ENCODE measurements around the gene PRKAR2B.
A peak's percentile ranks its signal among the peaks of the same experiment; 100 is the strongest.

The PRKAR2B gene

DNA sequence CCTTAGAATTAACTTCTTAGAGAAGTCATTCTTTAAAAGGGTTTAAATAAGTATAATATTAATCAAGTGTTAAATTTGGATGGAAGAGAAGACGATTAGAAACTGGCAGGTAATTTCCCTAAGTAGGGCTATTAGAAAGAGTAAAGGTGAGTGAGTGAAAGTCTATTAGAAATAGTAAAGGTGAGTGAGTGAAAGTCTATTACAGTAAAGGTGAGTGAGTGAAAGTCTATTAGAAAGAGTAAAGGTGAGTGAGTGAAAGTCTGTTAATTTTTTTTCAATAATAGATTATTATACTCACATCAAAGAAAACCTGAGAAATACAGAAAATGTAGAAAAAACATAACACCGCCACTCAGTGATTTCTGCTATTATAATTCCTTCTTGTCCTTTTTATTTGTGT is 113.5 kb downstream of the PRKAR2B start:
- no peak for DNase-seq (ENCODE audit: low read depth)

DNA sequence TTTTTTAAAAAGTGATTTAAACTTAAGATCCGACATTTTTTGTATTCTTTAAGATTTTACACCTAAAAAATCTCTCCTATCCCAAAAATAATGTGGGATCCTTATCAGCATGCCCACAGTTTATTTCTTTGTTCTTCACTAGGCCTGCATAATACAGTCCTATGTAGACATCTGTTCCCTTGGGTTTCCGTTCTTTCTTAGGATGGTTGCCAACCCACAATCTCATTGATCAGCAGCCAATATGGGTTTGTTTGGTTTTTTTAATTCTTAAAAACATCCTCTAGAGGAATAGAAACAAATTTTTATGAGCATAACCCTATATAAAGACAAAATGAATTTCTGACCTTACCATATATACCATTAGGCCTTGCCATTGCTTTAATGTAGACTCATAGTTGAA is 115.9 kb downstream of the PRKAR2B start:
- DNase-seq (ENCODE audit: low read depth), result no peak

DNA sequence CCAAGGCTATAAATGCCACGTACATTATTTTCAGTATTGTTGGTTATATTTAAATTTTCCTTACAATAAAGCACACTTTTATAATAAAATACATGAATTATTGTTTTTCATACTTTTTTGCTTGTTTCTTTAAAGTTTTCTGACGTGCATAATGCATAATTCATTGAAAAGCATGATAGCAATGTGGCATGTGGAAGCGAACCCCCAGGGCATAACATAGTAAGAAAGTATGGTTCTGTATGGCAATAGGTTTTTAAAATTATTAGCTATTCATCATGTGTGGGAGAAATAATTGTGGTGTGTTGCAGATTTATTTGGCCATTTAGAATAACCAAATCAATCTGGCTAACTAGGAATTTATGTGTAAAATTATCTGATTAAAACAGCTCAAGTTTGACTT is 116.9 kb downstream of the PRKAR2B start:
- no peak for DNase-seq (ENCODE audit: low read depth)

DNA sequence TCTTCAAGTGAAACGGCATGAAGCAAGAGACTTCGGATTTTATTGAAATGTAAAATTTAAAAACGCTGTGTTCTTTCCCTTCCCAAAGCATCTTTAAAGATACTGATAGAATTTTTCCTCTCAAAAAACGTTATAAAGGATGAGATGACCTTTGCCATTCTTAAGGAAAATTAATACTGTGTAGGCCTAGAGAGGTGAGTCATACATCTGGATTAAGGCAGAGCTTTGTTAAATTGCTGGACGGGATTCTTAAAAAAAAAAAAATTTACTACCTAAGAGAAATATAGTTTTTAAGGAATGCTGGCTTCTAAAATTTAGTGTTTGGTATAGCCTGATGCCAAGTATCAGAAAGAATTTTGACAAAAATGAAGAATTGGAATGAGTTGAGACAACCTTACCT is 118.0 kb downstream of the PRKAR2B start:
- DNase-seq (ENCODE audit: low read depth), result peak; percentile 12

DNA sequence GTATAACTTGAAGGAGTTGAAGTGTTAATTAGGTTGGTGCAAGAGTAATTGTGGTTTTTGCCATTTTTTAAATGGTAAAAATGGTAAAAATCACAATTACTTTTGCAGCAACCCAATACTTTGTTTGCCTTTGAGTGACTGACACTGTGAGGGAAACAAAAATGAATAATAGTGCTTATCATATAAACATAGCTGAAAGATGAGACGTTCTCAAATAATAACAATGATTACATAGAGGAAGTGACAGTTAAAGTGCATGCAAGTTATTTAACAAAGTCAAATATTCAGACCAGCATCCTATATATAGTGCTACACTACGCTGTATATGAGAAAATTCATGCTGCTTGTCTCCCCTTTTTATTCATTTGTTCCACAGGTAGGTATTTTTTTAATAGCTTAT is 119.6 kb downstream of the PRKAR2B start:
- DNase-seq (ENCODE audit: low read depth), result no peak

DNA sequence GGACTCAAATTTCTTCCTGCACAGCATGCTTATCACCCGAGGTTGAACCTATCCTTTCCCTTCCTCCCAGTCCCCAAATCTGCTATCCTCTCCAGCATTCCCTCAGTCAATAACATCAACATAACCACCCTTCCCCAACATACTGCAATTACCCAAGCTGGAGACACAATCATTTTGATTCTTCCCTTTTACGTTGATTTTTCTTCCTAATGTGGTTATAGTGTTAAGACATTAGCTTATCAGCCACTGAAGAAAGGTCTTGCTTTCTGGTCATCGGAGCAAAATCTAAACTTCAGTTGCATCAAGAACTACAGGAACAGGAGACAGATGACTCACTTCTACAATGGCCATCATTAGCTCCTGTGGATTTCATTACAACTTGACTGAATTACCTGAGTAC is 120.8 kb downstream of the PRKAR2B start:
- DNase-seq (ENCODE audit: low read depth), result no peak

DNA sequence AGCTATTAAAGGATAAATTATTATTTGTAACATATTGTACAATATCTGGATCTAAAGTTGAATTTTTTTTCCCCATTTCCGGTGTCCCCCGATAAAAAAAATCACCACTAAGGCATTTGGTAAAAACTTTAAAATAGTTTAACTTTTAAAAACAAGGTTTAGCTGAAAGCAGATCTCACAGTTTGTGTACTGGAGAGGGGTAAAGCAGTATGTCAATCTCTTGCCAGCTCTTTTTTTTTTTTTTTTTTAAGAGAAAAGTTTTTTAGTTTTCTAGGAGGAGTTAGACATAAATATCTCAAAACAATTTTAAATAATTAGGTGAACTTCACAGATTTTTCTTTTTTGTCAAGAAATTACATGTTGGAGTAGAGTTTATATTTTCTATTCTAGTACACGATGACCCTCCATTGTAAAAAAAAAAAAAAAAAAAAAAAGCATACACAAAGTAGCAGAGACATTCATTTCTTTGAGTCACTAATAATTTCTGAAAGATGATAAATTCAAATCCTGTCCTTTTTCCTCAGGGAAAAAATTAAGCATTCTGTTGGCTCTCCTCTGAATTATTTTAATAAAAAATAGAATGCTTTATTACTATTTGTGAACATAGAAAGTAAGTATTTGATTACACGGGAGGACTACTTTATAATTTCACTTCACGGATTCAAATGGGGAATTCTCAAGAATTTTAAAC is 122.4 kb downstream of the PRKAR2B start:
- no peak for DNase-seq (ENCODE audit: low read depth)

DNA sequence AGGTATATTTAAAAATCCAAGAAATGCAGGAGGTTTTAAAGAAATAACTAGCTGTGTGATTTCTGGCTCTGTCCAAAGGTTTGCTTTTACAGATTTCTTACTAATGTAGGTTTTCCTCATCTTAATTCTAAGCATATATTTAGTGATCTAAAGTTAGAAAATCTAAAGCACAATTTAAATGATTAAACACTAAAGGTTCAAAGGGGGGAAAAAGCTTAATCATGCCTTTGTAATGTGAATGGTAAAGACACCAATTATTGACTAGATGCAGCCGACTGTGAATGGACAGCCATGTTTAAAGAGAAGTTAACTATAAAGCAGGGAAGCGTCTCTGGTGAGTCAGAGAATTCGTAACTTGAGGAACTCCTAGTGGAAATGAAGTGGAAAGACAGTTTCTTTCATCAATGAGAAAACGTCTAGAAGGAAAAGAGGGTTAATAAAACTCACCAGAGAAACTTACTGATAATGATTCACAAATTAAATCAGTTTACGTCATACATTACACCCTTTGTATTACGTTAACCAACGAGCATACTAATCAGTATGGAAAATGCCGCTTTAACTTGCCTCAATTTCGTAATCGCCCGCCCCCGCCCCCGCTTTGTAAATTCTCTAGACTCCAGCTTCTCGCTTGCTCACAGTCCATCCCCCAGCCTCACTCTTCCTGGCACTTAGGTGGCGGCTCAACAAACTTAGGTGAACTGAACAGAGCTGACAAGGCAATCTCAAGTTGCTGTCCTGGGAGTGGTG is 123.2 kb downstream of the PRKAR2B start:
- DNase-seq (ENCODE audit: low read depth), result peak; percentile 75

DNA sequence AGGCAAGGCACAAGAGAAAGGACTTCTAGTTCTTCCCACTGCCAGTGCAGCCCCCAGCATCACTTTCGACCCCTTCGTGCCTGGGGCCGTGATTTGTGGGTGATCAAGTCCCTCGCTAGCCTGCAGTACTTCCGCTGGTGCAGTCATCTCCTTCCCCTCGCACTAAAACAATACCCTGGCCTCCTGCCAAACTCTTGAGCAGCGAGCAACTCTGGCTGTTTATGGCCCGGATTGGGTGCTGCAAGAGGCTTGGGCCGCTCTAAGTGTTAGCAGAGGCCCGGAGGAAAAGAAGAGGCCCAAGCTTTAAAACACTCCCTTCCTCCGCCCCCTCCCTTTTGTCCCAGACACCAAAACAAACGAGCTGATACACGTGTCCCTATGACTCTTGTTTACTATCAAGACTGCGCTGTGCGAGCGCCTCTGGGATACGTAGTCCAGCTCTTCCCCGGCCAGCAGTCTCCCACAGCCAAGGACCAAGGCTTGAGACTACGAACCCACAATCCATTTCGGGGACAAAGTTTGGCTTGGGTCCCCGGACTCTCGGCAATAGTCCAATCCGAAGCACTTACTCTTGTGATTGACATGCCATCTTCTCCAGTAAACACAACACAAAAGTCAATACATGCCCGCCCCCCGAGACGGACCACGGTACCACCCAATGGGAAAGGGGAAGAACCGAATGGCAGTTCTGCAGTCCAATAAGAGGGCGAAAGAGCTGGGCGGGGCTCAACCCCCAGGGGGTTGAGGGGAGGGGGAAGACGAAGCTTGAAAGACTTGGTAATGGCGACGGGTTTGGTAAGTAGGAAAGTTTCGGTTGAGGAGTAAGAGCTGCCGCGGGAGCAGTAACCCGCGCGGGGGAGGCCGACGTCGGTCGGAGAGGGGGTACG is 124.0 kb downstream of the PRKAR2B start, which contains the start of gene HBP1:
HBP1 (plus strand) TSS at position 771 of the 887 bp plus-strand sequence. CDS start 10,891 bp downstream, outside the sequence.
- DNase-seq (ENCODE audit: low read depth), result peak; percentile 100

DNA sequence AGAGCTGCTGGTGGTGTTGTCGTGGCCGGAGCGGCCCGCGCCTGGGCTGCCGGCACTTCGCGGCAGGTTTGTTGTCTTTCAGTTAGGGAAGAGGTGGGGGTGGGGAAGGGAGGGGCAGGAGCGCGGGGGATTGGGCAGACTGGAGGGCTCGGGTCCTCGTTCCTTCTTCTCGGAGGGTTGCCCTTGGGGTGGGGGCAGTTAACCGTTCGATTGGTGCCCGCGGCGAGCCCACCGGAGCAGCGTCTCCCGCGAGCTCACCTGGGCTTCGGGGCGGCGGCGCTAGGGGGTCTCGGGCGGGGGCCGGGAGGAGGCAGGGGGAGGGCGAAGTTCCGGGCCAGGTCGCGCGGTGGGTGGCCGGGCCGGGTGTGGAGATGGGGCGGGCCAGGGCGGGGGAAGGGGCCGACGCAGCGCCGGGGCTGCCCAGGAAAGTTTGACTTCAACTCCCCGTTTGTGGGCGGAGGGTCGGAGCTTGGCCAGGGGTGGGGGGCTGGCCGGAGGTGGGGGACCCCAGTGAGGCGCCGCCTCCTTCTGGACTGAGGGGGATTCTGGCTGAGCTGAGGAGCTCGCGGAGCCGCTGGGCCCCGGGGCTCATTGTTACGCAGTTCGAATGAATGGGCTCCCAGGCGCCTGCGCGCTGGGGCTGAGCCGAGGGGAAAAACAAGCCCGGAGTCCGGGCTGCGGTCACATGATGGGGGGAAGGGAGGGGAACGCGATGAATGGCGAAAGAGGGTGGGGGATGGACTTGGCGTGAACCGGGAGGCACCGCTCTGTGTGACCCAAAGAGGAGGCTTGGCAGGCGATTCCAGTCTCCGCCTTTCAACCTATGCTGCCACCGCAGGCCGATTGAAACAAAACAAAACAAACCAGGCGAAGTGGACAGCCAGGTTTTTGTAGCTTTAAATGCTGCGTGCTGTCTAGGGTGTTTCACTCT is 124.9 kb downstream of the PRKAR2B start:
- DNase-seq (ENCODE audit: low read depth), result peak; percentile 98

DNA sequence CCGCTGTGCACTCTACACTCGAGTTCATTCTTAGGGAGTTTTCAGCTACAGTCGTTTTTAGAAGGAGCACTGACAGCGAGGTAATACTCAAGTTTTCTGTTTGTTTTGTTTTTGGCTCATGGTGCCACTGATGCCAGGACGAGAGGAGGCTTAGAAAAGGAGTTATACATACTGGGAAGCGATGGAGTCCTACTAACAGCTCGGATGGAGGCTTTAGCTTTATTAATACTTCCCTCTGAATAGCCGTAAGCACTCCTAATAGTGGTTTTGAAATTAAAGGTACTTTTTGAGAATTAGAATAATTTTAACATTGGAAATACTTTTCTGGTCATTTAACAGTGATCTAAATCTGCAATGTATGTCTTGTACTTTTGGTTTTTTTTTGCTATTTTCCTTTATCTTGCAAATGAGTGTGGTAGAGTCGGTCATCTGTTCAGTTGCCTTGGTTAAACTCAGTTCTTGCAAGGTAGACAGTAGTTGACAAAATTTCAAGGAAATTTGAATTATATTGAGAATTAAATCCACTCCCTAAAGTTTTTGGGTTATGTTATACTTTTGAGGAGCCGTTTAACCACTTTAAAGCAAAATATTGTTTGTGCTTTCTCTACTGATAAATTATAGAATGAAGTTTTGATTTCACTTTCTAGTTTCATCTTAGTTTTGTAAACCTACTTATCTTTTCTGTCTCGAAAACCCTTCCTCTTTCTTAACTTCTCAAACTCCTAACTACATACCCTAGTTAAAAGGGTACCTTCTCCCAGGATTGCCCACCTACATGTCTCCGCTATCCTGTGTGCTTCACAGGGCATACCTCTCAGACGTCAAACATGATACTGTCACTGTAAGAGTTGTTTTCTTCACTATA is 125.8 kb downstream of the PRKAR2B start:
- no peak for DNase-seq (ENCODE audit: low read depth)

DNA sequence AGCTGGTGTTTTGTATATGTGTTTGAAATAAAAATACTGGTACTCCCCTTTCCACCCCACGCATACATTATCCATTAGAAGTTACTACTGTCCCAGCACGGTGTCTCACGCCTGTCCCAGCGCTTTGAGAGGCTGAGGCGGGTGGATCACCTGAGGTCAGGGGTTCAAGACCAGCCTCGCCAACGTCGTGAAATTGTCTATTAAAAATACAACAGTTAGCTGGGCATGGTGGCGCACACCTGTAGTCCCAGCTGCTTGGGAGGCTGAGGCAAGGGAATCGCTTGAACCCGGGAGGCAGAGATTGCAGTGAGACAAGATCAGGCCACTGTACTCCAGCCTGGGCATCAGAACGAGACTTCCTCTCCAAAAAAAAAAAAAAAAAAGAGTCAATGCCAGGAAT is 127.0 kb downstream of the PRKAR2B start:
- no peak for DNase-seq (ENCODE audit: low read depth)

DNA sequence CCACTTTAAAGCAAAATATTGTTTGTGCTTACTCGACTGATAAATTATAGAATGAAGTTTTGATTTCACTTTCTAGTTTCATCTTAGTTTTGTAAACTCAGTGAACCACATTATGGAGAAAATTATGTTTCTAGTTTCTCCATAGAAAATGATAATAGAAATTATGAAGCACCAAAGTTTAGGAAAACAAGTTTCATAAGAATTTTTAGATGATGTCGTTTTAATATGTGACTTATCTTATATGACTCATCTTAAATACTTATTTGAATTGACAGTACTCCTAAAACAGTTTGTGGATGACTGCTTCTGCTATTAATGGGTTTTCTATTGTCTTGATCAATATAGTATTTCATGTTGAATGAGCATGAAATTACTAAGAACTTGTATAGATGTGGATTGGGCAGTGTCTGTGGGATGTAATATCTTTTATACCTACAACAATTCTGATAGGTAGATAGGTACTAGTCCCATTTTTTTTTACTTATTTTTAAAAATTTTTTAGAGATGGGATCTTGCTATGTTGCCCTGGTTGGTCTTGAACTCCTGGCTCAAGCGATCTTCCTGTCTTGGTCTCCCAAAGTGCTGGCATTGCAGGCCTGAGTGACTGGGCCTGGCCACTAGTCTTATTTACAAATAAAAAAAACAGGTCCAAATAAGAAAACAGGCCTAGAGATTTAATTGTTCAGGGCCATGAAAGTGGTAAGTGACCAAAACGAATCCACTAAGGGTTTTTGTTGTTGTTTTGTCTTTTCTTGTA is 127.9 kb downstream of the PRKAR2B start:
- DNase-seq (ENCODE audit: low read depth), result no peak

DNA sequence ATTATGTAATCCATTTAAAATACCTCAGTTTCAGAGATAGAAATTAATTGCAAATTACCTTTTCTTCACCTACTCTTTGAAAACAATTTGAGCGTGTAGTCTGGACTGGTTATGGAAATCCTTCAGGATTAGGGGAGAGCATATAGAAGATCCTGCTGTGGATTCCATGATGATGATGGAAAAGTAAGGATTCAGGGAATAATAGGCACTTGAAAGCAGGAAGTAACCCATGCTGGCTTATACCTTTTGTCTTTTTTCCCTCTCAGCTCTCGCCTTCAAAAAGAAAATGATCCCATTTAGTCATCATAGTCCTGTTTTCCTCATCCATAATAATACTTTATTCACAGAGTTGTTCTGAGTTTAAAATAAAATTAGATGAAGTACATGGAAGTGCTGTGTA is 128.7 kb downstream of the PRKAR2B start:
- no peak for DNase-seq (ENCODE audit: low read depth)

DNA sequence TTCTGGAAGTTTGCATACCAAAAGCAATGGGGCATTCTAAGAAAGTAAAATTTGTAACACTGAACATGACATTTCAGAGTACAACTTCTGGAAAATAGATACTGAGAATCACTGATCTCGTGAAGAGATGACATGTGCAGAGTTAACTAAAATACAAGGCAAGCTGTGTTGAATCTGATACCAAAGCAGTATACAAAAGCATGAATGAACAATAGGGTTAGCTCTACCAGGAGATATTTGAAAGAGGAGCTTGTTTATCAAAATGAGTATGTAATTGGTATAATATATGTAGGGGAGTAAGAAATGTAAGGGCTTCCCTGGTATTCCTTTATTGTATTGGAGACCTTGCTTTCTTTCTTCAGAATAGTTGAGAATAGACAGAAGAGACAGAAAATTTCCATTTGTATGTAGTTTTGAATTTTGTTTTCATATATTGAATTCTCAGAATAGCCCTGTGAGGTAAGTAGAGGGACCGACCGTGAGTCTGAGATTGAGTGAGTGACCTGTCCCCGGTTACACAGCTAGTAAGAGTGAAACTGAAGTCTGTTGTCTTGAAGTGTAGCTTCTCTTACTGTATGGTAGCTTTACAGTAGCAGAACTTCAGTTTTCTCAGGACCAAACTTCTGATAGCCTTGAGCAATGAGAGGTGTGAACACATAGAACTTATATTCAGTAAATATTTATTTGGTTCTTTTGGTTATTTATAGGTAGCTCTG is 129.3 kb downstream of the PRKAR2B start:
- no peak for DNase-seq (ENCODE audit: low read depth)

DNA sequence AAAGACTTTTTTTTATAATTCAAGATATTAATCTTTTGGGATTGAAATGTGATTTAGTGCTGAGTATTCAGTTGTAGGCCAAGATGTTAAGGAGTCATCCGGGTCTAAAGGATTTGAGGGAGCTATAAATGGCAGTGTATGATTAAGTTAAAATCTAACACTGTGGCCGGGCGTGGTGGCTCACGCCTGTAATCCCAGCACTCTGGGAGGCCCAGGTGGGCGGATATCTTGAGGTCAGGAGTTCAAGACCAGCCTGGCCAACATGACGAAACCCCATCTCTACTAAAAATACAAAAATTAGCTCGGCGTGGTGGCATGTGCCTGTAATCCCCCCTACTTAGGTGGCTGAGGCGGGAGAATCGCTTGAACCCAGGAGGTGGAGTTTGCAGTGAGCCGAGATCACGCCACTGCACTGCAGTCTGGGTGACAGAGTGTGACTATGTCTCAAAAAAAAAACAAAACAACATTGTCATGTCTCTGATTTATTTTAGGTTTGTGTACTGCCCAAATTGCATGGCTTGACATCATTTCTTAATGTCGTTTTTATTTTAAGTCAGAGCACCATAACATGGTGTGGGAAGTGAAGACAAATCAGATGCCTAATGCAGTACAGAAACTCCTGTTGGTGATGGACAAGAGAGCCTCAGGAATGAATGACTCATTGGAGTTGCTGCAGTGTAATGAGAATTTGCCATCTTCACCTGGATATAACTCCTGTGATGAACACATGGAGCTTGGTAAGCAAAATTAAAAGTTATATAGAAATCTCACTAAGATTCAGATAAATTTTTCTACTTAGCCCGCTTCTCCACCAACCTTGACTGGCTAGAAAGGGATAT is 135.0 kb downstream of the PRKAR2B start:
- DNase-seq (ENCODE audit: low read depth), result peak; percentile 10

DNA sequence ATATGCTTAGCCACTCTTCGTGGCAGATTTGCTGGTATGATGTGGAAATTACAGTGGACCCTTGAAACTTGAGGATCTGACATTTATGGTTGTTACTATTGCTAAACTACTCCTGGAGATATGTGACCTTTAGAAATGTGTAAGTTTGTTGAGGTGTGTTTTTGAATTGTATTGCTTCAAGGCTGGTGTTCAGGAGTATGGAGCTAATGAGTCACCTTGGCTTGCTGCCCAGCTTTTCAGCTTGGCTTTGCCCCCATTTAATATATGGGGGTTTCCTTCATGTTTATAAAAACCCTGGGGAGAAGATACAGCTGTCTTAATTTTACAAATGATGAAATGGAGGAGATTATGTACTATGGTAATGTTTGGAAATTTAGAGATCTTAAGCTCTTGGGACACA is 135.9 kb downstream of the PRKAR2B start:
- DNase-seq (ENCODE audit: low read depth), result peak; percentile 94

DNA sequence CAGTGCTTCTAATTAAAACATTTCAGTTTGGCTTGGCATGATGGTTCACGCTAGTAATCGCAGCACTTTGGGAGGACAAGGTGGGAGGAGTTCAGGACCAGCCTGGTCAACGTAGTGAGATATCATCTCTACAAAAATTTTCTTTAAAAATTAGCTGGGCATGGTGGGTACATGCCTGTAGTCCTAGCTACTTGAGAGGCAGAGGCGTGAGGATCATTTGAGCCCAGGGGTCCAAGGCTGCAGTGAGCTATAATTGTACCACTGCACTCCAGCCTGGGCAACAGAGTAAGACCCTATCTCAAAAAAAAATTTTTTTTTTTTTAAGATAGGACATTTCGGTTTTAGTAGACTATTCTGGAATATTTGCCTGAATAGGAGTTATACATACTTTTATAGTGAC is 136.7 kb downstream of the PRKAR2B start:
- DNase-seq (ENCODE audit: low read depth), result no peak
